HepG2 (cell line): Measurements from ENCODE around the gene SPRYD3. TPM values are rescaled to one million over a fixed set of nuclear protein-coding genes. Genes with fewer than 3 reads are reported as not detected.

Experiments used
- AFF4 ChIP-seq: sonication (generic); formaldehyde crosslinking; IDR thresholded peaks from 2 replicates; pipeline ENCODE4 v1.4.0; 2020; ENCODE audit warnings: missing genetic modification reagents
- BORCS8-MEF2B ChIP-seq: sonication (generic); formaldehyde crosslinking; IDR thresholded peaks from 2 replicates; pipeline ENCODE4 v1.8.0; 2022; ENCODE audit warnings: mild to moderate bottlenecking, missing genetic modification reagents
- CERS6 ChIP-seq: sonication (generic); formaldehyde crosslinking; IDR thresholded peaks from 2 replicates; pipeline ENCODE4 v1.5.0; 2020; ENCODE audit warnings: missing genetic modification reagents
- E2F5 ChIP-seq: sonication (generic); formaldehyde crosslinking; conservative IDR thresholded peaks from 2 replicates; pipeline ENCODE4 v1.4.0; 2020; ENCODE audit warnings: missing genetic modification reagents
- GMEB2 ChIP-seq: IDR thresholded peaks from 2 replicates; pipeline ENCODE4 v1.6.1; 2016; ENCODE audit warnings: missing biosample characterization, missing genetic modification reagents, low read depth
- GTF2F1 ChIP-seq: fragments of 150-350 bp; IDR thresholded peaks from 2 replicates; pipeline ENCODE4 v1.6.1; 2014; ENCODE audit warnings: low read length
- HNF4G ChIP-seq, 2 experiments: sonication (generic) in 1 of 2; formaldehyde crosslinking in 1 of 2; IDR thresholded peaks; 2 replicates each; pipeline versions ENCODE4 v1.4.0 to v1.6.1; 2011 to 2020; ENCODE audit warnings: borderline replicate concordance in 2 of 2, low read depth in 2 of 2, mild to moderate bottlenecking in 2 of 2, low read length in 1 of 2, missing genetic modification reagents in 1 of 2, moderate library complexity in 1 of 2
- MIER3 ChIP-seq: IDR thresholded peaks from 2 replicates; pipeline ENCODE4 v1.6.1; 2016; ENCODE audit warnings: missing compliant biosample characterization, borderline replicate concordance
- MTA3 ChIP-seq: sonication (generic); formaldehyde crosslinking; IDR thresholded peaks from 2 replicates; pipeline ENCODE4 v1.4.0; 2020; ENCODE audit warnings: missing genetic modification reagents
- NFE2L2 ChIP-seq: fragments of 150-350 bp; IDR thresholded peaks from 2 replicates; pipeline ENCODE4 v1.6.1; 2014; ENCODE audit warnings: low read length
- RXRB ChIP-seq: IDR thresholded peaks from 2 replicates; pipeline ENCODE4 v1.6.1; 2016; ENCODE audit warnings: borderline replicate concordance, missing genetic modification reagents, missing compliant biosample characterization
- SIX1 ChIP-seq: sonication (generic); formaldehyde crosslinking; IDR thresholded peaks from 2 replicates; pipeline ENCODE4 v1.4.0; 2020; ENCODE audit warnings: missing genetic modification reagents, borderline replicate concordance
- SMAD3 ChIP-seq: sonication (generic); formaldehyde crosslinking; IDR thresholded peaks from 2 replicates; pipeline ENCODE4 v1.4.0; 2020; ENCODE audit warnings: missing genetic modification reagents
- SMYD3 ChIP-seq: sonication (generic); formaldehyde crosslinking; IDR thresholded peaks from 2 replicates; pipeline ENCODE4 v1.8.1; 2023; ENCODE audit warnings: mild to moderate bottlenecking, missing genetic modification reagents
- SYNCRIP ChIP-seq: fragments of 200-400 bp; formaldehyde crosslinking; IDR thresholded peaks from 2 replicates; pipeline ENCODE4 v1.6.1; 2018; ENCODE audit warnings: mild to moderate bottlenecking, low read depth, low read length; ENCODE audit not compliant: insufficient read depth
- TRAFD1 ChIP-seq: sonication (generic); formaldehyde crosslinking; IDR thresholded peaks from 2 replicates; pipeline ENCODE4 v1.5.1; 2020; ENCODE audit warnings: missing genetic modification reagents, mild to moderate bottlenecking, borderline replicate concordance
- ZNF414 ChIP-seq: sonication (generic); formaldehyde crosslinking; IDR thresholded peaks from 2 replicates; pipeline ENCODE4 v1.5.0; 2020; ENCODE audit warnings: missing genetic modification reagents
- ZNF891 ChIP-seq: sonication (generic); formaldehyde crosslinking; IDR thresholded peaks from 2 replicates; pipeline ENCODE4 v1.5.0; 2020; ENCODE audit warnings: mild to moderate bottlenecking, missing genetic modification reagents
- polyA plus RNA-seq, 8 experiments: library from polyadenylated mRNA; depleted of rRNA in 3 of 8; stranded (reverse) in 7 of 8; unstranded in 1 of 8; fragments of >200 nt; fragmentation: Illumina TruSeq in 4 of 8; extraction: Trizol in 4 of 8; gene quantifications; 2 replicates each; pipeline versions ENCODE4 v1.2.1 to v1.2.3, GENCODE V29; 2011 to 2016; ENCODE audit warnings: low read depth in 4 of 8, missing spikeins in 1 of 8, mixed read lengths in 1 of 8; ENCODE audit not compliant: insufficient read depth in 1 of 8
- total RNA-seq, 5 experiments: library from RNA; depleted of rRNA; stranded (reverse); fragments of >200 nt; fragmentation: Illumina TruSeq; extraction: Trizol; gene quantifications; 2 replicates each; pipeline ENCODE4 v1.2.3, GENCODE V29; 2016; ENCODE audit warnings: low read depth in 1 of 5

Gene SPRYD3
- total and polyA plus RNA-seq, 2 of the 13 experiments (the other 11 are each of a cell fraction or from before 2014, with no cell fraction given) = 9.0 to 9.2 TPM

GRCh38 chr12:53065975-53066931 is 12.9 kb downstream of the SPRYD3 start (continued):
- TF ChIP-seq AFF4 (CRISPR knock-in tag) (no peak), E2F5 (CRISPR knock-in tag) (no peak), ZNF414 (CRISPR knock-in tag) (0 out of 2 replicates have a peak, but pooled peaks have one; percentile 66), CERS6 (CRISPR knock-in tag) (no peak), HNF4G (IDR thresholded peaks at IDR 0.05; ENCODE audit: borderline replicate concordance, low read depth, low read length) (no peak), HNF4G (CRISPR knock-in tag; IDR thresholded peaks at IDR 0.05; ENCODE audit: borderline replicate concordance, low read depth) (no peak), NFE2L2 (no peak), SIX1 (CRISPR knock-in tag) (no peak), RXRB (CRISPR knock-in tag) (peak; percentile 36; the same call in 1 of the 2 replicates), SMYD3 (no peak), BORCS8-MEF2B (CRISPR knock-in tag) (no peak), MIER3 (CRISPR knock-in tag) (no peak), TRAFD1 (CRISPR knock-in tag) (peak; percentile 52; the same call in 1 of the 2 replicates), GMEB2 (CRISPR knock-in tag) (no peak), GTF2F1 (no peak), SYNCRIP (no peak), SMAD3 (CRISPR knock-in tag) (0 out of 2 replicates have a peak, but pooled peaks have one; percentile 55), ZNF891 (CRISPR knock-in tag) (no peak), MTA3 (CRISPR knock-in tag) (no peak)
